Measurements from ENCODE around the gene PITRM1.

Gene PITRM1

GRCh38 chr10:3126741-3127346 is 45.7 kb downstream of the PITRM1 start:
- no peak for DNase-seq (ENCODE audit: low spot score)
- TF ChIP-seq CTCF (IDR thresholded peaks at IDR 0.05) = no peak
- Histone ChIP-seq H3K4me3 (no peak overlapping the region), H3K27ac (no peak overlapping the region)

- no peak overlapping the region for H3K27ac ChIP-seq
- DNase-seq (ENCODE audit: low spot score) = no peak
- H3K4me3 ChIP-seq = no peak overlapping the region
- no peak for TF ChIP-seq CTCF (IDR thresholded peaks at IDR 0.05)
These were observed 46.3 kb downstream of the PITRM1 start for GRCh38 chr10:3126249-3126648.

GRCh38 chr10:3125527-3126170 is 46.9 kb downstream of the PITRM1 start:
- no peak for DNase-seq (ENCODE audit: low spot score)
- TF ChIP-seq CTCF (IDR thresholded peaks at IDR 0.05) = no peak
- Histone ChIP-seq H3K4me3 (no peak overlapping the region), H3K27ac (no peak overlapping the region)

- H3K27ac ChIP-seq = no peak overlapping the region
- H3K4me3 ChIP-seq = no peak overlapping the region
- no peak for DNase-seq (ENCODE audit: low spot score)
- TF ChIP-seq CTCF (IDR thresholded peaks at IDR 0.05) = no peak
These were observed 48.0 kb downstream of the PITRM1 start for GRCh38 chr10:3124412-3125175.

- TF ChIP-seq CTCF (IDR thresholded peaks at IDR 0.05) = no peak
- DNase-seq (ENCODE audit: low spot score) = no peak
- Histone ChIP-seq H3K4me3 (no peak overlapping the region), H3K27ac (no peak overlapping the region)
These were observed 48.8 kb downstream of the PITRM1 start for GRCh38 chr10:3123571-3124411.

GRCh38 chr10:3122486-3123205 is 49.9 kb downstream of the PITRM1 start:
- no peak for DNase-seq (ENCODE audit: low spot score)
- no peak for TF ChIP-seq CTCF (IDR thresholded peaks at IDR 0.05)
- H3K4me3 ChIP-seq = no peak overlapping the region
- H3K27ac ChIP-seq = no peak overlapping the region

Measured in coronary artery (tissue), 2 donors.